ENCODE data around the gene P2RX6.
A peak's percentile ranks its signal among the peaks of the same experiment; 100 is the strongest.
"Not testable (repeated sequence)": the region's sequence is repeated elsewhere in the genome, so short reads cannot be mapped to it uniquely, and the experiment has no call there.

The P2RX6 gene

GRCh38 chr22:20994128-20994901 lies 20.6 kb upstream of the P2RX6 start:
- no peak for DNase-seq (ENCODE audit: low read depth)

GRCh38 chr22:20994902-20995241 lies 20.1 kb upstream of the P2RX6 start:
- no peak for DNase-seq (ENCODE audit: low read depth)

- DNase-seq (ENCODE audit: low read depth): no peak
Observed at GRCh38 chr22:20995329-20996030, 19.5 kb upstream of the P2RX6 start.

- no peak for DNase-seq (ENCODE audit: low read depth)
Observed at GRCh38 chr22:20996031-20996410, 18.9 kb upstream of the P2RX6 start.

GRCh38 chr22:20996598-20997535 lies 18.1 kb upstream of the P2RX6 start:
- no peak for DNase-seq (ENCODE audit: low read depth)

- DNase-seq (ENCODE audit: low read depth): no peak
Observed at GRCh38 chr22:20997536-20998257, 17.3 kb upstream of the P2RX6 start.

GRCh38 chr22:20998411-20999336 lies 16.3 kb upstream of the P2RX6 start:
- DNase-seq (ENCODE audit: low read depth): no peak

- DNase-seq (ENCODE audit: low read depth): no peak
Observed at GRCh38 chr22:20999350-21000206, 15.4 kb upstream of the P2RX6 start.

- no peak for DNase-seq (ENCODE audit: low read depth)
Observed at GRCh38 chr22:21000207-21000986, 14.6 kb upstream of the P2RX6 start.

GRCh38 chr22:21000987-21001600 lies 13.9 kb upstream of the P2RX6 start:
- no peak for DNase-seq (ENCODE audit: low read depth)

GRCh38 chr22:21001601-21002325 lies 13.2 kb upstream of the P2RX6 start, which contains the start of gene THAP7:
Gene THAP7 (minus strand): TSS chr22:21002118. CDS start chr22:21001911, 207 bp downstream.
- peak; percentile 95 for DNase-seq (ENCODE audit: low read depth)

GRCh38 chr22:21003782-21004181 lies 11.2 kb upstream of the P2RX6 start:
- no peak for DNase-seq (ENCODE audit: low read depth)

- DNase-seq (ENCODE audit: low read depth): not testable (repeated sequence)
Observed at GRCh38 chr22:21009208-21009607, 5.8 kb upstream of the P2RX6 start.

GRCh38 chr22:21009638-21010425 lies 5.1 kb upstream of the P2RX6 start:
- DNase-seq (ENCODE audit: low read depth): no peak

- no peak for DNase-seq (ENCODE audit: low read depth)
Observed at GRCh38 chr22:21010426-21011113, 4.4 kb upstream of the P2RX6 start.

All from T follicular helper cell (primary cell).